HG03066 (cell line): ENCODE measurements around the gene NHS.
"Not testable (repeated sequence)": the region's sequence is repeated elsewhere in the genome, so short reads cannot be mapped to it uniquely, and the experiment has no call there.

Experiments used
- ATAC-seq: cut with Tn5 transposase; IDR thresholded peaks from one replicate; pipeline ENCODE4 v1.9.1; 2021; ENCODE audit warnings: low read depth; ENCODE audit not compliant: unreplicated experiment

The NHS gene

GRCh38 chrX:17488036-17488435 is 113.0 kb downstream of the NHS start:
- ATAC-seq, result no peak

- no peak for ATAC-seq
These were observed 119.2 kb downstream of the NHS start for GRCh38 chrX:17494216-17494615.

- ATAC-seq, result no peak
These were observed 120.1 kb downstream of the NHS start for GRCh38 chrX:17495052-17495451.

GRCh38 chrX:17496407-17496806 is 121.4 kb downstream of the NHS start:
- no peak for ATAC-seq

- no peak for ATAC-seq
These were observed 122.2 kb downstream of the NHS start for GRCh38 chrX:17497193-17497592.

- no peak for ATAC-seq
These were observed 124.5 kb downstream of the NHS start for GRCh38 chrX:17499512-17499911.

- no peak for ATAC-seq
These were observed 125.2 kb downstream of the NHS start for GRCh38 chrX:17500145-17500579.

- ATAC-seq, result no peak
These were observed 126.7 kb downstream of the NHS start for GRCh38 chrX:17501746-17502145.

- not testable (repeated sequence) for ATAC-seq
These were observed 131.4 kb downstream of the NHS start for GRCh38 chrX:17506352-17506751.

GRCh38 chrX:17511556-17511955 is 136.6 kb downstream of the NHS start:
- ATAC-seq, result no peak

- no peak for ATAC-seq
These were observed 144.4 kb downstream of the NHS start for GRCh38 chrX:17519358-17519757.

GRCh38 chrX:17520016-17520615 is 145.1 kb downstream of the NHS start:
- no peak for ATAC-seq

GRCh38 chrX:17521871-17522693 is 147.1 kb downstream of the NHS start:
- no peak for ATAC-seq

GRCh38 chrX:17525266-17525665 is 150.3 kb downstream of the NHS start:
- ATAC-seq, result no peak

- no peak for ATAC-seq
These were observed 151.0 kb downstream of the NHS start for GRCh38 chrX:17525762-17526555.

GRCh38 chrX:17527135-17527701 is 152.2 kb downstream of the NHS start:
- ATAC-seq, result no peak

GRCh38 chrX:17527922-17528321 is 152.9 kb downstream of the NHS start:
- ATAC-seq, result no peak

GRCh38 chrX:17529151-17529745 is 154.2 kb downstream of the NHS start:
- no peak for ATAC-seq

GRCh38 chrX:17531500-17531899 is 156.5 kb downstream of the NHS start:
- ATAC-seq, result no peak

GRCh38 chrX:17535229-17535628 is 160.2 kb downstream of the NHS start:
- no peak for ATAC-seq
